ENCODE data around the gene BAIAP2. TPM values are rescaled to one million over a fixed set of nuclear protein-coding genes. Genes with fewer than 3 reads are reported as not detected.
A peak's percentile ranks its signal among the peaks of the same experiment; 100 is the strongest.

BAIAP2 gene
- total and polyA plus RNA-seq, 2 of the 13 experiments (the other 11 are each of a cell fraction or from before 2014, with no cell fraction given): 22.5 to 24.0 TPM

GRCh38 chr17:81142301-81143199 is 107.6 kb downstream of the BAIAP2 start (continued):
- TF ChIP-seq, protein P1, sequence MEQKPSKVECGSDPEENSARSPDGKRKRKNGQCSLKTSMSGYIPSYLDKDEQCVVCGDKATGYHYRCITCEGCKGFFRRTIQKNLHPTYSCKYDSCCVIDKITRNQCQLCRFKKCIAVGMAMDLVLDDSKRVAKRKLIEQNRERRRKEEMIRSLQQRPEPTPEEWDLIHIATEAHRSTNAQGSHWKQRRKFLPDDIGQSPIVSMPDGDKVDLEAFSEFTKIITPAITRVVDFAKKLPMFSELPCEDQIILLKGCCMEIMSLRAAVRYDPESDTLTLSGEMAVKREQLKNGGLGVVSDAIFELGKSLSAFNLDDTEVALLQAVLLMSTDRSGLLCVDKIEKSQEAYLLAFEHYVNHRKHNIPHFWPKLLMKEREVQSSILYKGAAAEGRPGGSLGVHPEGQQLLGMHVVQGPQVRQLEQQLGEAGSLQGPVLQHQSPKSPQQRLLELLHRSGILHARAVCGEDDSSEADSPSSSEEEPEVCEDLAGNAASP (CRISPR knock-in tag; IDR thresholded peaks at IDR 0.05; ENCODE audit: borderline replicate concordance): peak; percentile 51; the same call in 1 of the 2 replicates
- no peak for TF ChIP-seq GZF1 (CRISPR knock-in tag; IDR thresholded peaks at IDR 0.05)
- TF ChIP-seq PHF20 (CRISPR knock-in tag; IDR thresholded peaks at IDR 0.05): no peak
- TF ChIP-seq, protein P2, sequence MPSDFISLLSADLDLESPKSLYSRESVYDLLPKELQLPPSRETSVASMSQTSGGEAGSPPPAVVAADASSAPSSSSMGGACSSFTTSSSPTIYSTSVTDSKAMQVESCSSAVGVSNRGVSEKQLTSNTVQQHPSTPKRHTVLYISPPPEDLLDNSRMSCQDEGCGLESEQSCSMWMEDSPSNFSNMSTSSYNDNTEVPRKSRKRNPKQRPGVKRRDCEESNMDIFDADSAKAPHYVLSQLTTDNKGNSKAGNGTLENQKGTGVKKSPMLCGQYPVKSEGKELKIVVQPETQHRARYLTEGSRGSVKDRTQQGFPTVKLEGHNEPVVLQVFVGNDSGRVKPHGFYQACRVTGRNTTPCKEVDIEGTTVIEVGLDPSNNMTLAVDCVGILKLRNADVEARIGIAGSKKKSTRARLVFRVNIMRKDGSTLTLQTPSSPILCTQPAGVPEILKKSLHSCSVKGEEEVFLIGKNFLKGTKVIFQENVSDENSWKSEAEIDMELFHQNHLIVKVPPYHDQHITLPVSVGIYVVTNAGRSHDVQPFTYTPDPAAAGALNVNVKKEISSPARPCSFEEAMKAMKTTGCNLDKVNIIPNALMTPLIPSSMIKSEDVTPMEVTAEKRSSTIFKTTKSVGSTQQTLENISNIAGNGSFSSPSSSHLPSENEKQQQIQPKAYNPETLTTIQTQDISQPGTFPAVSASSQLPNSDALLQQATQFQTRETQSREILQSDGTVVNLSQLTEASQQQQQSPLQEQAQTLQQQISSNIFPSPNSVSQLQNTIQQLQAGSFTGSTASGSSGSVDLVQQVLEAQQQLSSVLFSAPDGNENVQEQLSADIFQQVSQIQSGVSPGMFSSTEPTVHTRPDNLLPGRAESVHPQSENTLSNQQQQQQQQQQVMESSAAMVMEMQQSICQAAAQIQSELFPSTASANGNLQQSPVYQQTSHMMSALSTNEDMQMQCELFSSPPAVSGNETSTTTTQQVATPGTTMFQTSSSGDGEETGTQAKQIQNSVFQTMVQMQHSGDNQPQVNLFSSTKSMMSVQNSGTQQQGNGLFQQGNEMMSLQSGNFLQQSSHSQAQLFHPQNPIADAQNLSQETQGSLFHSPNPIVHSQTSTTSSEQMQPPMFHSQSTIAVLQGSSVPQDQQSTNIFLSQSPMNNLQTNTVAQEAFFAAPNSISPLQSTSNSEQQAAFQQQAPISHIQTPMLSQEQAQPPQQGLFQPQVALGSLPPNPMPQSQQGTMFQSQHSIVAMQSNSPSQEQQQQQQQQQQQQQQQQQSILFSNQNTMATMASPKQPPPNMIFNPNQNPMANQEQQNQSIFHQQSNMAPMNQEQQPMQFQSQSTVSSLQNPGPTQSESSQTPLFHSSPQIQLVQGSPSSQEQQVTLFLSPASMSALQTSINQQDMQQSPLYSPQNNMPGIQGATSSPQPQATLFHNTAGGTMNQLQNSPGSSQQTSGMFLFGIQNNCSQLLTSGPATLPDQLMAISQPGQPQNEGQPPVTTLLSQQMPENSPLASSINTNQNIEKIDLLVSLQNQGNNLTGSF (CRISPR knock-in tag; IDR thresholded peaks at IDR 0.05): no peak
- no peak for TF ChIP-seq ZNF570 (CRISPR knock-in tag; IDR thresholded peaks at IDR 0.05; ENCODE audit: borderline replicate concordance)
- 0 out of 2 replicates have a peak, but pooled peaks have one; percentile 51 for TF ChIP-seq SMAD3 (CRISPR knock-in tag; IDR thresholded peaks at IDR 0.05)
- TF ChIP-seq ZNF230 (CRISPR knock-in tag; IDR thresholded peaks at IDR 0.05): no peak
- TF ChIP-seq ZNF33A (CRISPR knock-in tag; IDR thresholded peaks at IDR 0.05; ENCODE audit: borderline replicate concordance): no peak
- 0 out of 2 replicates have a peak, but pooled peaks have one; percentile 57 for TF ChIP-seq KLF11 (CRISPR knock-in tag; IDR thresholded peaks at IDR 0.05)
- TF ChIP-seq, protein P3, sequence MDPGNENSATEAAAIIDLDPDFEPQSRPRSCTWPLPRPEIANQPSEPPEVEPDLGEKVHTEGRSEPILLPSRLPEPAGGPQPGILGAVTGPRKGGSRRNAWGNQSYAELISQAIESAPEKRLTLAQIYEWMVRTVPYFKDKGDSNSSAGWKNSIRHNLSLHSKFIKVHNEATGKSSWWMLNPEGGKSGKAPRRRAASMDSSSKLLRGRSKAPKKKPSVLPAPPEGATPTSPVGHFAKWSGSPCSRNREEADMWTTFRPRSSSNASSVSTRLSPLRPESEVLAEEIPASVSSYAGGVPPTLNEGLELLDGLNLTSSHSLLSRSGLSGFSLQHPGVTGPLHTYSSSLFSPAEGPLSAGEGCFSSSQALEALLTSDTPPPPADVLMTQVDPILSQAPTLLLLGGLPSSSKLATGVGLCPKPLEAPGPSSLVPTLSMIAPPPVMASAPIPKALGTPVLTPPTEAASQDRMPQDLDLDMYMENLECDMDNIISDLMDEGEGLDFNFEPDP (CRISPR knock-in tag; conservative IDR thresholded peaks at IDR 0.05): 0 out of 2 replicates have a peak, but pooled peaks have one; percentile 85
- no peak for TF ChIP-seq LCORL (IDR thresholded peaks at IDR 0.05)
- peak; percentile 79 for TF ChIP-seq LCORL (CRISPR knock-in tag; IDR thresholded peaks at IDR 0.05)
- TF ChIP-seq, protein P4, sequence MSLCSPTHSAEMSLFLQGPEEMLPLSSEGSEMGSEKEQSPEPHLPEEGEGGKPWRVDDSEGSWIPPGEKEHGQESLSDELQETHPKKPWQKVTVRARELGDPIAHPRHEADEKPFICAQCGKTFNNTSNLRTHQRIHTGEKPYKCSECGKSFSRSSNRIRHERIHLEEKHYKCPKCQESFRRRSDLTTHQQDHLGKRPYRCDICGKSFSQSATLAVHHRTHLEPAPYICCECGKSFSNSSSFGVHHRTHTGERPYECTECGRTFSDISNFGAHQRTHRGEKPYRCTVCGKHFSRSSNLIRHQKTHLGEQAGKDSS (CRISPR knock-in tag; IDR thresholded peaks at IDR 0.05; ENCODE audit: borderline replicate concordance, low read depth): peak; percentile 38; the same call in 1 of the 2 replicates
- TF ChIP-seq, protein P5, sequence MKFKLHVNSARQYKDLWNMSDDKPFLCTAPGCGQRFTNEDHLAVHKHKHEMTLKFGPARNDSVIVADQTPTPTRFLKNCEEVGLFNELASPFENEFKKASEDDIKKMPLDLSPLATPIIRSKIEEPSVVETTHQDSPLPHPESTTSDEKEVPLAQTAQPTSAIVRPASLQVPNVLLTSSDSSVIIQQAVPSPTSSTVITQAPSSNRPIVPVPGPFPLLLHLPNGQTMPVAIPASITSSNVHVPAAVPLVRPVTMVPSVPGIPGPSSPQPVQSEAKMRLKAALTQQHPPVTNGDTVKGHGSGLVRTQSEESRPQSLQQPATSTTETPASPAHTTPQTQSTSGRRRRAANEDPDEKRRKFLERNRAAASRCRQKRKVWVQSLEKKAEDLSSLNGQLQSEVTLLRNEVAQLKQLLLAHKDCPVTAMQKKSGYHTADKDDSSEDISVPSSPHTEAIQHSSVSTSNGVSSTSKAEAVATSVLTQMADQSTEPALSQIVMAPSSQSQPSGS (CRISPR knock-in tag; IDR thresholded peaks at IDR 0.05): peak; percentile 59; the same call in 1 of the 2 replicates
- TF ChIP-seq ZFX (CRISPR knock-in tag; IDR thresholded peaks at IDR 0.05; ENCODE audit: low read depth): peak; percentile 73
- TF ChIP-seq EEA1 (CRISPR knock-in tag; IDR thresholded peaks at IDR 0.05; ENCODE audit: borderline replicate concordance): no peak
- peak; percentile 22 for TF ChIP-seq HNRNPLL (IDR thresholded peaks at IDR 0.05; ENCODE audit: low read depth, low read length, poor library complexity, severe bottlenecking)
- TF ChIP-seq ZNF274 (CRISPR knock-in tag; IDR thresholded peaks at IDR 0.05): peak; percentile 86
